Central memory CD8-positive, alpha-beta T cell (primary cell): ENCODE results near the gene IL17RB.

Source experiments
- ATAC-seq: fragments of 150-1000 bp; cut with Tn5 transposase; replicated peaks from 2 replicates; pipeline ENCODE4 v1.10.0; 2022; ENCODE audit warnings: mild to moderate bottlenecking, moderate FRiP score, moderate number of reproducible peaks; ENCODE audit not compliant: poor library complexity, severe bottlenecking; ENCODE audit errors: extremely low read depth
- DNase-seq, 2 donors: peaks; one replicate each; pipeline ENCODE4 v3.0.0; 2021; ENCODE audit warnings: low spot score in 2 of 2
- H3K27ac Mint-ChIP-seq: one replicate; pipeline ENCODE4 v1.8.0; 2022; ENCODE audit warnings: low read depth, mild to moderate bottlenecking, moderate library complexity, mixed read lengths
- H3K27me3 Mint-ChIP-seq: one replicate; pipeline ENCODE4 v1.8.0; 2022; ENCODE audit warnings: mixed read lengths
- H3K36me3 Mint-ChIP-seq: one replicate; pipeline ENCODE4 v1.8.0; 2022; ENCODE audit warnings: mild to moderate bottlenecking, moderate library complexity, mixed read lengths; ENCODE audit not compliant: insufficient read depth
- H3K4me1 Mint-ChIP-seq: one replicate; pipeline ENCODE4 v1.8.0; 2022; ENCODE audit warnings: mixed read lengths
- H3K4me3 Mint-ChIP-seq: one replicate; pipeline ENCODE4 v1.8.0; 2022; ENCODE audit warnings: mild to moderate bottlenecking, moderate library complexity, mixed read lengths
- H3K9me3 Mint-ChIP-seq: one replicate; pipeline ENCODE4 v1.8.0; 2022; ENCODE audit warnings: mixed read lengths

Gene IL17RB, protein sequence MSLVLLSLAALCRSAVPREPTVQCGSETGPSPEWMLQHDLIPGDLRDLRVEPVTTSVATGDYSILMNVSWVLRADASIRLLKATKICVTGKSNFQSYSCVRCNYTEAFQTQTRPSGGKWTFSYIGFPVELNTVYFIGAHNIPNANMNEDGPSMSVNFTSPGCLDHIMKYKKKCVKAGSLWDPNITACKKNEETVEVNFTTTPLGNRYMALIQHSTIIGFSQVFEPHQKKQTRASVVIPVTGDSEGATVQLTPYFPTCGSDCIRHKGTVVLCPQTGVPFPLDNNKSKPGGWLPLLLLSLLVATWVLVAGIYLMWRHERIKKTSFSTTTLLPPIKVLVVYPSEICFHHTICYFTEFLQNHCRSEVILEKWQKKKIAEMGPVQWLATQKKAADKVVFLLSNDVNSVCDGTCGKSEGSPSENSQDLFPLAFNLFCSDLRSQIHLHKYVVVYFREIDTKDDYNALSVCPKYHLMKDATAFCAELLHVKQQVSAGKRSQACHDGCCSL

DNA sequence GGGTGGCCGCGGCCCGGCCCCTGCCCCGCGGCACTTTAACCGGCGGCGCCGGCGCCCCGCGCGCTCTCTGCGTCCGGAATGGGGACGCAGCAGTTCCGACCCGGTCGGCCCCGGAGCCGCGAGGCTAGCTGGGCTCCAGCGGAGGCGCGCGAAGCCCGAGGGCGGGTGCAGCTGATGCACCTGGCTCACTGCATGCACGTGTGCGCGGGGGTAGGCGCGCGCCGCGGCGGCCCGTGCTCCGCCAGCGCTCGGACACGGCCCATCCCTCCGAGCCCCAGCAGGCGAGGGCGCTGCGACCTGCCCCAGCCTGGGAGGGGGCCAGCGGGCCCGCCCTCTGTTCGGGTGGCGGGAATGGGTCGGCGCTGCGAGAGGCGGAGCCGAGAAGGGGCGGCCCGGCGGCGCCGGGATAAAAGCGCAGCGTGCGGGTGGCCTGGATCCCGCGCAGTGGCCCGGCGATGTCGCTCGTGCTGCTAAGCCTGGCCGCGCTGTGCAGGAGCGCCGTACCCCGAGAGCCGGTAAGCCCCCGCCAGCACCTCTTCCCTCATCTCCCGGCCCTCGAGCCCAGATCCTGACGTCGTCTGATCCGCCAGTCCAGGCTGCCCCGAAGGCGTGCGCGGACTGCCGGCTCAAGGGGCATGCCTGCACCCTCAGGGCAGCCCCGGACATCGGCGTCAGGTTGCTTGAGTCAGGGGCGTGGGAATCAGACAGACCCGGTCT lies at the start of gene IL17RB, which contains the start of gene CHDH:
Gene IL17RB (plus strand): TSS at position 435 of the 717 bp plus-strand sequence. CDS start 21 bp downstream, at position 456.
Gene CHDH (minus strand): TSS at position 286 of the 717 bp plus-strand sequence. CDS start 22,411 bp downstream, outside the sequence.
- Mint-ChIP-seq H3K27me3 (peaks cover 56% of the 10 kb centered on the region), H3K4me3 (peak within 1 kb of the TSS; percentile 53)
- no peak for ATAC-seq

DNA sequence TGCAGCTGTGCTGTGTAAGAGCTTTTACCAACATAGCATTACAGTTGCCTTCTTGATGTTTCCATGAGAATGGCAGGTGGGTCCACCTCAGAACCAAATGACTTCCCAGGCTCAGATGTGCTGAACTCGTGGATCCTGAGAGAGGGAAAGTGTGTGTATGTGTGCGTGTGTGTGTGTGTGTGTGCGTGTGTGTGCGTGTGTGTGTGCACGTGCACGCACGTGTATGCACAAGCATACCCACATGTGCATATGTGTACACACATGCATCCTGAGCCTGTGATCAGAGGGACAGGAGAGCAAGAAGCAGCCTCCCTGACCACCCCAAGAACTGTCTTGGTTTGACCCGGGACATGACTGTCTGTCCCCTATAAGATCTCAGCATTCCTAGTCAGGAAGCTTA lies 48.2 kb upstream of the IL17RB start:
- Mint-ChIP-seq H3K36me3 (peaks cover 1% of the 10 kb centered on the region), H3K9me3 (no peaks in the 10 kb centered on the region), H3K27ac (no peak overlapping the region), H3K4me3 (no peak overlapping the region), H3K27me3 (peaks cover 30% of the 10 kb centered on the region), H3K4me1 (no peaks in the 10 kb centered on the region)
- no peak for ATAC-seq
- DNase-seq, result no peak

More for the DNA sequence above, at the start of gene IL17RB, which contains the start of gene CHDH:
- DNase-seq, result no peak
- Mint-ChIP-seq H3K27ac (no peak within 1 kb of the TSS), H3K4me1 (no peaks in the 10 kb centered on the region), H3K36me3 (peaks cover 2% of the 10 kb centered on the region), H3K9me3 (no peaks in the 10 kb centered on the region)

DNA sequence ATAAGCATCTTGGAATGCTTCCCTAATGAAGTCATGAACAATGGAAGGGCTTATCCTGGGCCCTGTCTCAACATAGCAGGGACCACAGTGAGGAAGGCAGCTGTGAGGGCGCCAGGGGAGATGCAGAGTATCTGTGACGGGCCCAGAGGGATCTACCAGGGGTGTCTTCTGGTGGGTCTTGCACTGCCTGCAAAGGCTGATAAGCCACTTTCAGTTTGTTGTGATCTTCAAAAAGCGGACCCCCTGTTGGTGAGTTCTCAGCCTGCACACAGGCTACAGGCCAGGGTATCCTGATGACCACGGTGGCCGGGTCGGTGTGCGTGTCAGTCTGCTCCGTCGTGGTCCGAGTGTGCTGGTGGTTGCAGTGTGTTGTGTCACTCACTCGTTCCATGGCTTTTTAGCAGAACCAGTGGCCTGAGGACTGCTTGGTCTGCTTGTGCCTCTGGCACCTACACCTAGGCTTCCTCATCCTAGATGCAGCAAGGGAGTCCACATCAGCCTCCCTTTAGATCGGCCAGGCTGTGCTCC lies 47.0 kb upstream of the IL17RB start:
- Mint-ChIP-seq H3K36me3 (peaks cover 1% of the 10 kb centered on the region), H3K4me1 (no peaks in the 10 kb centered on the region), H3K4me3 (no peak overlapping the region), H3K27me3 (peaks cover 20% of the 10 kb centered on the region), H3K27ac (no peak overlapping the region), H3K9me3 (no peaks in the 10 kb centered on the region)
- DNase-seq, result no peak
- no peak for ATAC-seq

DNA sequence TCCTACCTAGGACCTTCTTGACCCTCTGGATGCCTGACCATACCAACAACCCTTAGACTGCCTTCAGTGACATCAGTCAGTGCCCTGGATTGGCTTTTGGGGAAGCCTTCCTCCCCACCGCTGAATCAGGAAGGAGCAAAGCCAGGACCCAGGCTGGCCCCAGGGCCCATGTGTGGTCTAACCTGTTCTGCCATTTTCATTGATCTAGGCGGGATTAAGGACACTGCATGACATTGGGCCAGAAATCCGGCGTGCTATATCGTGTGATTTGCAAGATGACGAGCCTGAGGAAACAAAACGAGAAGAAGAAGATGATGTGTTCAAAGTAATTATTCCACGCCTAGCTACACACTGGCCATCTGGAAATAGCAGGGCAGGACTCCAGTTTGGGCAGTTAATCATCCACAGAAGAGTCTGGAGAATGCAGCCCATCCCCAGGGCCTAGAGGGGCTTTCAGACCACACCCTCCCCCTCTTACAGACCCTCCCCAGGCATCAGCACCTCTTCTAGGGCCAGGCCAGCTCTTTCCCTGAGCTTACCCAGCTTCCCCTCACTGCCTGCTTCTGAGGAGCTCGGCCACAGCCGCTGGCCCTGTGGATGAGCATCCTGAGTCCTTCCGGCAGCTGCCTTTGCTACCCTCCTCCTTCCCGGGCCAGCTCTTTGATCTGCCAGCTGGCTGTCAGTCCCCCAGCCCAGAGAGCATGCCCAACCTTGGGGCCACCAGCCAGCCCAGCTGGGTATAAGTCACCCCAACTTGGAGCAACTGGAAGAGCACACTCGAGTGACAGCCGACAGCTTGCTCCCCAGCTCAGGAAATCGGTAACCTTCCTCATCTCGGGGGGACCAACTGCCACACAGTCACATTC lies 46.1 kb upstream of the IL17RB start:
- H3K27ac Mint-ChIP-seq, result no peak overlapping the region

DNA sequence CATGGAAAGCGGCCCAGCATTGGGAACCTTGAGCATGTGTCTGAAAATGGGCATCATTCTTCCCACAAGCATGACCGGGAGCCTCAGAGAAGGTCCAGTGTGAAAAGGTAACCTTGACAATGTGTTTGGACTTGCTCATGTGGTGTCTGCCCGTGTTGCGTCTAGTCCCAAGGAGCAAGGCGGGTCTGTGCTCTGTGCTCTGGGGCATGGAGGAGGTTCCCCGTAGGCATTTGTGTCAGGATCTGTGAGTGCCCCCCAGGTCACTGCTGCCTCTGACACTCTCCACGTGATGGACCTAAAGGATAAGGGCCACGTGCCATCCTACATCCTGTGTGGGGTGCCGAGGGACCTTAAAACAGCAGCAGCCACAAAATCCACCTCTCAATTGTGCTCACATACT lies 45.0 kb upstream of the IL17RB start:
- H3K4me3 Mint-ChIP-seq, result no peak overlapping the region

More for the DNA sequence above, 46.1 kb upstream of the IL17RB start:
- Mint-ChIP-seq H3K4me3 (no peak overlapping the region), H3K4me1 (no peaks in the 10 kb centered on the region), H3K9me3 (no peaks in the 10 kb centered on the region), H3K27me3 (peaks cover 18% of the 10 kb centered on the region), H3K36me3 (peaks cover 1% of the 10 kb centered on the region)
- DNase-seq (no peak), ATAC-seq (no peak)

DNA sequence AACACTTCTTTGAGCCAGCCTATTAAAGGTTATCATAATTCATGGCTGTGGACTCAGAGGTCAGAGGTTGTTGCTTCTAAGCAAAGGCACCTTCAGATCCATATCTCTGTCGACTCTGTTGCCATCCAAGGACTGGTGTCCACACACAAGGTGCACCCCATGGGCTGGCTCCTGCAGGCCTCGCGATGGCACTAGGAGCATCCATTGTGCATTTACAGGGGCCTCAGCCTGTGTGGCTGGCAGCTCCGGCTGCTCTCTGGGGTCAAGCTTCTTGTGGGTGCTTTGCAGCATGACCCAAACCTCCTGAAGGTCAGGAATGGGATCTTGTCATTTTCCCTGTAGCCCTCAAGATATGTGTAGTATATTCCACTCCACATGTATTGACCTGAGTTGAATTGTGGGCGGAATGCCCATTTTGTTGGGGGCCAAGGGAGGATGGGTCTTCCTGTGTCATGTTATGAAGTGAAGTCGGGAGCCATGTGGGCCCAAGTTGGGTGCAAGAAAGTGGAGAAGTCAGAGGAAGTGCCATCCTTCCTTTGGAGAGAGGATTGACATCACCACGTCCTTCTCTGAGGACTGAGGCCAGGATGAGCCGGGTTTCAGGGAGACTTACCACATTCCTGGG lies 44.0 kb upstream of the IL17RB start:
- Mint-ChIP-seq H3K9me3 (no peaks in the 10 kb centered on the region), H3K27ac (no peak overlapping the region), H3K27me3 (peaks cover 21% of the 10 kb centered on the region), H3K4me3 (no peak overlapping the region), H3K36me3 (peaks cover 1% of the 10 kb centered on the region), H3K4me1 (no peaks in the 10 kb centered on the region)
- ATAC-seq, result no peak
- DNase-seq, result no peak

More for the DNA sequence above, 45.0 kb upstream of the IL17RB start:
- Mint-ChIP-seq H3K36me3 (peaks cover 1% of the 10 kb centered on the region), H3K4me1 (no peaks in the 10 kb centered on the region), H3K9me3 (no peaks in the 10 kb centered on the region), H3K27ac (no peak overlapping the region), H3K27me3 (peaks cover 10% of the 10 kb centered on the region)
- ATAC-seq (no peak), DNase-seq (no peak)

DNA sequence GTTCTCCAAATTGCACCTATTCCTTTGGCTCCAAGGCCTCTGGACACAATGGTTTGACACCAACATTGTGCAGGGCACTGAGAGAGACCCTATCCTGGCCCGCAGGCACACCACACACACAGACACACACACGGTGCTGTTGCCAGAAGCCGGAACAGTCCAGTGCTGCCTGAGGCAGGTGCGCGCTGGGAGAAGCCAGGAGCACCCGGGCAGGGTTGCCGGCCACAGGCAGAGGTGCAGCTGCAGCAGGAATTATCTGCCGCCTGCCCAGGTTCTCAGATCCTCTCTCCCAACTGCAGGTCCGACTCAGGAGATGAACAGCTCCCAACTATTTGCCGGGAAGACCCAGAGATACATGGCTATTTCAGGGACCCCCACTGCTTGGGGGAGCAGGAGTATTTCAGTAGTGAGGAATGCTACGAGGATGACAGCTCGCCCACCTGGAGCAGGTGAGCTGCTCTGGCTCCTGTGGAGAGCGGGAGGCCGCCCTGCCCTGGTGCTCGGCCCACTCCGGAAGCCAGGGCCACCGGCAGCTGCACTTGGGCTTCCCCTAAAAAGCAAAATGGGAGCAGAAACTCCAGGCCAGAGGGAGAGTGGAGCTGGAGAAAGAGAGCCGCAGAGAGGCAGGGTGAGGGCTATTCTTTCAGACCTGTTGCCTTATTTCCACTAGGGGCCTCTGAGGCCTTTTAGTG lies 43.1 kb upstream of the IL17RB start:
- Mint-ChIP-seq H3K9me3 (no peaks in the 10 kb centered on the region), H3K27ac (no peak overlapping the region), H3K4me3 (no peak overlapping the region), H3K36me3 (no peaks in the 10 kb centered on the region), H3K4me1 (no peaks in the 10 kb centered on the region), H3K27me3 (peaks cover 28% of the 10 kb centered on the region)
- DNase-seq, result no peak
- ATAC-seq, result no peak

DNA sequence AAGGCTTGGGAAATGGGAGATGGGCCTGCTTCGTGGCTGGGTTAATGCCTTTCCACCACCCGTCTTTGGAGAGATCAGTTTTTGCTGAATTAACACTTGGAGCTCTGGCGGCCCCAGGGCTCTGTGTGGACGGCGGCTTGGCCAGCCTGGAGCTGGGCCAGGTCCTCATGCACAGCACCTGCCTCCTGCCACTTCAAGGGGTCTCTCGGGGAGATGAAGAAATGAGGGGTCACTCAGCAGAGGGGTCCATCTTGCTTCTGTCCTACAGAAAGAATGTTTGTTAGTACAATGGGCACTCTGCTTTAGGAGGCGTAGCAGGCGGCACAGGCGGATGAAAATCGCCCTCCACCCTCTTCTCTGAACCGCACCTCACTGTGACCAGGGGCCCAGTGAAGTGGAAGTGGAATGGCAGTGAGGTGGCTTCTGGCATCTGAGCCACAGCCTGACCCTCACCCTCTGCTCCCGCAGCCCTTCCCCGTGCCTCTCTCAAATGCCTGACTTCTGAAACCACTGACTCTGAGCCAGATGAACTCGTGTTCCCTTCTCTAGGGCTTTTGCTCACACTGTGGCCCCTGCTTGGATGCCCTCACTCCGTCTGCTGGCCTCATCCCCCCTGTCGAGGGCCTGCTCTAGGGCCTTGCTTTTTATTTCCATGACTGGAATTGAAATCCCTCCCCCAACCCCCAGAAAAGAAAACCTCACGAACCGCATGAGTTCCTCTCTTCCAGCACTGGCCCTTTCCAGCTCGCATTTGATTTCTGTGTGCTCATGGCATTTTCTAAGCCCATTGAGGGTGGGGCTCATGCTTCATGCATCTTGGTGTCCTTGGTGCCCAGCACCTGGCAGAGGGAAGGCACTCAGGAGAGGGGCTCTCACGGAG lies 42.3 kb upstream of the IL17RB start:
- H3K36me3 Mint-ChIP-seq, result no peaks in the 10 kb centered on the region
- no peaks in the 10 kb centered on the region for H3K4me1 Mint-ChIP-seq
- H3K4me3 Mint-ChIP-seq, result no peak overlapping the region
- DNase-seq (no peak), ATAC-seq (no peak)
- no peaks in the 10 kb centered on the region for H3K9me3 Mint-ChIP-seq
- H3K27ac Mint-ChIP-seq, result no peak overlapping the region
- H3K27me3 Mint-ChIP-seq, result peaks cover 36% of the 10 kb centered on the region

DNA sequence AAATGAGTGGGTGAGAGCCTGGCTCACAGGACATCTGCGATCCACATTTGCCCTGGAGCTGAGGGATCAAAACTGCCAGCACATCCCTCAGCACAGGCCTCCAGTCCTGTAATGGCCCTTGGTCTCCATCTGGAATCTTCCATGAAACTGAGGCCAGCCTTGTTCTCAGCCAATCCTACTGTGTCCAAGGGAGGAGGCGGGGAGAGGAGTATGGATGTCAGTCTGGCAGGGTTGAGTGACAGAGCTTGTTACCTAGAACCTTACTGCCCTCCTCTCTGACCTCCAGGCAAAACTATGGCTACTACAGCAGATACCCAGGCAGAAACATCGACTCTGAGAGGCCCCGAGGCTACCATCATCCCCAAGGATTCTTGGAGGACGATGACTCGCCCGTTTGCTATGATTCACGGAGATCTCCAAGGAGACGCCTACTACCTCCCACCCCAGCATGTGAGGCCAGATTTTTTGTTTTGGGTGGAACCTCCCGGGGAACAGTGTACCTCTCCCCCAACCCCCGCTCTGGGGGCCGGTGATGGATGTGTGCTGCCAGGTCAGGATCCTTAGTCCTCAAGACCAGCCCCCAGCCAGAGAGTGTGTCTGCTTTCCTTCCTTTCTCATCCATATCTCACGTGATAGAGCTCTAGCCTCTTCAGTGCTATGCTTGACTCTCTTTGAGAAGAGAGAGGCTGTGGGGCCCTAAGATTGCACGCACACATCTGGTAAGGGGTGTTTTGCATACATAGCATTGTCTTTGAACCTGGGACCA lies 41.5 kb upstream of the IL17RB start:
- H3K9me3 Mint-ChIP-seq, result no peaks in the 10 kb centered on the region
- no peak overlapping the region for H3K4me3 Mint-ChIP-seq
- H3K27me3 Mint-ChIP-seq, result peaks cover 36% of the 10 kb centered on the region
- no peaks in the 10 kb centered on the region for H3K36me3 Mint-ChIP-seq
- H3K4me1 Mint-ChIP-seq, result no peaks in the 10 kb centered on the region
- no peak for ATAC-seq
- no peak for DNase-seq
- H3K27ac Mint-ChIP-seq, result no peak overlapping the region

DNA sequence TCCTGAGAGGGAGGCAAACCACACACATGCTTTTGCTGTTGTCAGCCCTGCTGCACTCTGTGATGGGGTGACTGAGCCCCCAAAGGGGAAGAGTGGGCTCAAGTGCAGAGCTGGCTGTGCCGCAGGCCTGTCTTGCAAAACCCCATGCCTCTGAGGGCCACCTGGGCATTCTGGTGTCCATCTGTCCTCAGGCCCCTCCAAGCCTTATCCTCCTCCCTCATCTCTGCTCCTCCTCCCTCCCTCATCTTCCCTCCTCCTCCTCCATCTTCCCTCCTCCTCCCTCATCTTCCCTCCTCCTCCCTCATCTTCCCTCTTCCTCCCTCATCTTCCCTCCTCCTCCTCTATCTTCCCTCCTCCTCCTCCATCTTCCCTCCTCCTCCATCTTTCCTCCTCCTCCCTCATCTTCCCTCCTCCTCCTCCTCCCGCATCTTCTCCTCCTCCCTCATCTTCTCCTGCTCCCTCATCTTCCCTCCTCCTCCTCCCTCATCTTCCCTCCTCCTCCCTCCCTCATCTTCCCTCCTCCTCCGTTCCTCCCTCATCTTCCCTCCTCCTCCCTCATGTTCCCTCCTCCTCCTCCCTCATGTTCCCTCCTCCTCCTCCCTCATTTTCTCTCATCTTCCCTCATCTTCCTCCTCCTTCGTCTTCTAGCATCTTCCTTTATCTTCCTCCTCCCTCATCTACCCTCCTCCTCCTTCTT lies 40.8 kb upstream of the IL17RB start:
- ATAC-seq, result no peak
- Mint-ChIP-seq H3K27ac (no peak overlapping the region), H3K27me3 (peaks cover 36% of the 10 kb centered on the region), H3K36me3 (no peaks in the 10 kb centered on the region), H3K9me3 (no peaks in the 10 kb centered on the region), H3K4me1 (no peaks in the 10 kb centered on the region), H3K4me3 (no peak overlapping the region)
- DNase-seq, result no peak
